Heart right ventricle (tissue), 16 donors: ENCODE measurements around the gene PAGE4. TPM values are rescaled to one million over a fixed set of nuclear protein-coding genes. Genes with fewer than 3 reads are reported as not detected.

ENCODE experiments used
- ATAC-seq, 8 donors: fragments of 200-7000 bp; cut with Tn5 transposase; one replicate each; pipeline ENCODE4 v1.9.1; 2020; ENCODE audit warnings: mild to moderate bottlenecking in 8 of 8, moderate library complexity in 8 of 8, moderate number of reproducible peaks in 1 of 8
- DNase-seq, 2 donors: peaks; one replicate each; pipeline ENCODE4 v3.0.0-alpha.2; 2020
- H3K27ac ChIP-seq, 10 donors: fragments of 200-600 bp; sonication (generic) in 2 of 10; one replicate each; pipeline versions ENCODE4 v1.5.0 to v1.8.0; 2020 to 2022; ENCODE audit warnings: mild to moderate bottlenecking in 3 of 10
- H3K27me3 ChIP-seq, 7 donors: fragments of 200-600 bp; one replicate each; pipeline ENCODE4 v1.8.0; 2021 to 2022; ENCODE audit warnings: mild to moderate bottlenecking in 2 of 7
- H3K36me3 ChIP-seq, 9 donors: fragments of 200-600 bp; sonication (generic) in 1 of 9; one replicate each; pipeline versions ENCODE4 v1.5.0 to v1.8.0; 2020 to 2022; ENCODE audit warnings: mild to moderate bottlenecking in 2 of 9
- H3K4me1 ChIP-seq, 9 donors: fragments of 200-600 bp; sonication (generic) in 1 of 9; one replicate each; pipeline versions ENCODE4 v1.5.0 to v1.8.0; 2020 to 2022; ENCODE audit warnings: mild to moderate bottlenecking in 4 of 9
- H3K4me3 ChIP-seq, 10 donors: fragments of 200-600 bp; sonication (generic) in 2 of 10; one replicate each; pipeline versions ENCODE4 v1.5.0 to v1.8.0; 2020 to 2022; ENCODE audit warnings: mild to moderate bottlenecking in 7 of 10, moderate library complexity in 2 of 10
- H3K9me3 ChIP-seq, 11 donors: fragments of 200-600 bp in 10 of 11; sonication (generic) in 2 of 11; one replicate each; pipeline versions ENCODE4 v1.5.0 to v1.8.0; 2013 to 2022; ENCODE audit warnings: mild to moderate bottlenecking in 2 of 11, control low read depth in 1 of 11, moderate library complexity in 1 of 11
- WGBS, 2 donors: extraction: QIAGEN DNeasy Blood & Tissue Kit; methylation state at CpG; one replicate each; pipeline ENCODE4 v1.1.7; 2013; ENCODE audit warnings: inconsistent platforms in 1 of 2; 5-methylcytosine and 5-hydroxymethylcytosine counted together
- intact Hi-C, 10 donors: fragments of 100-400 bp; cut with DNase I; formaldehyde crosslinking; loops; one replicate each; pipeline versions ENCODE4 v1.11.1 to v1.14.2; 2022
- polyA plus RNA-seq, 2 donors: library from polyadenylated mRNA; stranded (reverse); fragments of 200-250 nt; gene quantifications; one replicate each; pipeline ENCODE4 v1.2.3, GENCODE V29; 2013
- total RNA-seq, 10 donors: library from RNA; stranded (reverse); fragmentation: NEBNext Ultra II Directional in 3 of 10; extraction: Animal tissue kit (Norgen Biotek cat#: 25700) in 3 of 10; gene quantifications; one replicate each; pipeline versions ENCODE4 v1.2.1 to v1.2.4, GENCODE V29; 2021 to 2023
- TF ChIP-seq, protein P1 (sequence below), 9 donors: fragments of 200-600 bp; sonication (generic) in 2 of 9; IDR thresholded peaks; one replicate each; pipeline versions ENCODE4 v1.5.0 to v1.8.0; 2021 to 2022; ENCODE audit warnings: antibody characterized with exemption in 9 of 9, mild to moderate bottlenecking in 5 of 9, moderate library complexity in 1 of 9
- donor health status: Arrhythmogenic right ventricular cardiomyopathy.
- donor health status: ischemic (EF 13 %, LVEDD 7.1; RV severe dilation, severe dysfunction).
- donor health status: healthy with polysubstance abuse.
- donor health status: DM: no; HTN: yes; CAD: no.
- donor health status: DM: no; HTN: no; CAD: no.
- donor health status: ischemic (EF 25% LVEDD 6.9; RV normal size, moderate dysfunction).
- donor health status: ischemic (EF 25% LVEDD 5.7; RV mildly dilated, moderate dysfunction).
- donor health status: healthy.
- donor health status: DM: yes; HTN: yes; CAD: no.
- donor health status: Ischemic cardiomyopathy.
- donor health status: ischemic (EF 35%, LVEDD 5.7; RV mildly dilated, moderate dysfunction).
- donor health status: nonischemic (EF 11% LVEDD 7.7; RV severe dilation, severe dysfunction).
- donor health status: DM: yes; HTN: yes; CAD: no.
- donor health status: PGD.
- donor health status: ischemic (EF 29% LVEDD 5.4; RV normal size, mild dysfunction).
- donor health status: nonischemic (EF 23%, LVEDD 6.1; RV moderate dilation, normal function).

PAGE4 gene
- total and polyA plus RNA-seq, 12 donors: not detected

DNA sequence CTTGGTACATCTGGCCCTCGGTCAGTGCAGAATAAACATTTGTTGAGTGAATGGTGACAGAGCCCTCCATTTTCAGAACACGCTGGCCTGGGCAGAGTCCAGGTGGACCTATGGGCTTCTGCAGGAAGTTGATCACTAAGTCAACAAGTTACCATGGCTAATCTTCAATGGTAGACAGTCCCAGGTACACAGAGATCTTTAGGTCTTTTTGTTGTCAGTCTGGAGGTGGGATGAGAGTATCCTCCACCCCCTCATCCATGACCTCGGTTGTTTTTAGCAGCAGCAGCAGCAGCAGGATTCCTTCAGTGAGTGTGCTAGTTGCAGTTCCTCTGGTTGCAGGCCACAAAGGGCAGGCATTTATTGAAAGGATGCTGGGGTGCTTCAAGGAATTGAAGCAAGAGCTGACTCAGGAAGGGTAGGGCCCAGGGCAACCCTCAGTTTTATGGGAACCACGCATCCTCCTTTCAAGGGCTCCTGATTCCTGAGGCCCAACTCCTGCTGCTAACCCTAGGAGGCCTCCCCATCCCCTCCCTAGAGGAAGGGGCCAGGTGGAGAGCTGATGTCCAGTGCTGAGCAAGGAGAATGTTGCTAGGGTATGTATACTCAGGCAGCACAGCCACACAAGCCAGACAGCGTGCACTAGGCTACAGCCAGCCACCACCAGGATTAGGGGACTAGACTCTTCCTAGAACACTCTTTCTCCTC lies 48.4 kb downstream of the PAGE4 start:
- TF ChIP-seq, protein P1, sequence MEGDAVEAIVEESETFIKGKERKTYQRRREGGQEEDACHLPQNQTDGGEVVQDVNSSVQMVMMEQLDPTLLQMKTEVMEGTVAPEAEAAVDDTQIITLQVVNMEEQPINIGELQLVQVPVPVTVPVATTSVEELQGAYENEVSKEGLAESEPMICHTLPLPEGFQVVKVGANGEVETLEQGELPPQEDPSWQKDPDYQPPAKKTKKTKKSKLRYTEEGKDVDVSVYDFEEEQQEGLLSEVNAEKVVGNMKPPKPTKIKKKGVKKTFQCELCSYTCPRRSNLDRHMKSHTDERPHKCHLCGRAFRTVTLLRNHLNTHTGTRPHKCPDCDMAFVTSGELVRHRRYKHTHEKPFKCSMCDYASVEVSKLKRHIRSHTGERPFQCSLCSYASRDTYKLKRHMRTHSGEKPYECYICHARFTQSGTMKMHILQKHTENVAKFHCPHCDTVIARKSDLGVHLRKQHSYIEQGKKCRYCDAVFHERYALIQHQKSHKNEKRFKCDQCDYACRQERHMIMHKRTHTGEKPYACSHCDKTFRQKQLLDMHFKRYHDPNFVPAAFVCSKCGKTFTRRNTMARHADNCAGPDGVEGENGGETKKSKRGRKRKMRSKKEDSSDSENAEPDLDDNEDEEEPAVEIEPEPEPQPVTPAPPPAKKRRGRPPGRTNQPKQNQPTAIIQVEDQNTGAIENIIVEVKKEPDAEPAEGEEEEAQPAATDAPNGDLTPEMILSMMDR (IDR thresholded peaks at IDR 0.05): no peak
- DNase-seq: no peak
- 74 to 80% methylated on average over 5 of the region's 5 CpGs for WGBS, 2 donors
- Histone ChIP-seq H3K27ac (peak overlapping the region in 5 of 10 donors; percentile 73 to 90 (median 86)), H3K4me1 (peaks cover 0 to 36% (median 5%) of the 10 kb centered on the region in 9 donors), H3K4me3 (no peak overlapping the region), H3K9me3 (no peaks in the 10 kb centered on the region), H3K27me3 (peaks cover 0 to 8% (median 0%) of the 10 kb centered on the region in 7 donors), H3K36me3 (no peaks in the 10 kb centered on the region)
- intact Hi-C loops: loop anchor here in 2 of 10 donors (2.0 to 5.0 kb wide), 2 partner anchors 37 to 40 kb away; no protein-coding TSS in a partner anchor
- ATAC-seq: no peak

- H3K36me3 ChIP-seq: no peaks in the 10 kb centered on the region
- ATAC-seq: peak in 7 of 8 donors; percentile 6 to 59 (median 42)
- 7 to 22% methylated on average over 20 to 28 of the region's 28 CpGs for WGBS, 2 donors
- peak in 1 of 2 donors; percentile 8 for DNase-seq
- H3K9me3 ChIP-seq: no peaks in the 10 kb centered on the region
- peak overlapping the region; percentile 43 to 90 (median 82) for H3K27ac ChIP-seq
- intact Hi-C loops: loop anchor here in 1 of 10 donors (5.0 kb wide), 1 partner anchor 39 kb away; no protein-coding TSS in a partner anchor
- H3K27me3 ChIP-seq: peaks cover 0 to 6% (median 0%) of the 10 kb centered on the region in 7 donors
- TF ChIP-seq, protein P1 (IDR thresholded peaks at IDR 0.05): no peak
- H3K4me3 ChIP-seq: peak overlapping the region; percentile 41 to 75 (median 64)
- H3K4me1 ChIP-seq: peaks cover 0 to 36% (median 5%) of the 10 kb centered on the region in 9 donors
Measured at GRCh38 chrX:49878128-49878833, 49.2 kb downstream of the PAGE4 start.

DNA sequence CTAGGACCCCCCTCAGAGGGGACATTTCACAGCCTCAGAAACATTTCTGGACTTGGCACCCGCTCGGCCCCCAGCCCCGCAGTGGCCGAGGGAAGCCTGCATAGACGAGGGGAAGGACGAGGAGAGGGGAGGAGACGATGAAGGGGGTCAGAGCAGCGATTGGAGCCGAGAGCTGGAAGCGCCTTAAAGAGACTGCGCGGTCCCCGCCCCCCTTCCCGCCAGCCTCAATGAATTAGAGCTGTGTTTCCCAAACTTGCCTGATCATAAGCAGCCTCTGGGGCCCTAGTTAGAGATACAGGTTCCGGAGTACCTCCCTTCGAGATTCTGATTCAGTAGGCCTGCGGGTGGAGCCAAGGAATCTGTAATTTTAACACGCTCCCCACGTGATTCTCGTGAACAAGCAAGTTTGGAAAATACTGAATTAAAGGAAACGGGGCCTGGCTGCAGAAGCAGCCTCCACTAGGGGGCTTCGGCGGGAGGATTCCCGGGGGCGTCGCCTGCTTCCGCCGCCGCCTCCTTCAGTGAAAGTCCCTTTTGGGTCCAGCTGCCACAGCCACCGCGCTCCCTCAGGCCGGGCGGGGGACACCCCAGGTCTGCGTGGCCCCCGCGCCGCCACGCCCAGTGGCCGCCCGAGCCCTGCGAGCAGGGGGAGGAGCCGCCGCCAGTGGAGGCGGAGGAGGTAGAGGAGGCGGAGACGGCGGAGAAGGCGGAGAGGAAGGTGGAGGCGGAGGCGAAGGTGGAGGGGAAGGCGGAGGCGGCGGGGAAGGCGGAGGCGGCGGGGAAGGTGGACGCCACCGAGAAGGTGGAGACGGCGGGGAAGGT lies 49.9 kb downstream of the PAGE4 start, which contains the start of gene USP27X:
Gene USP27X, plus strand, starts transcription at position 651 of the 822 bp plus-strand sequence. CDS start 824 bp downstream, outside the sequence.
- no peaks in the 10 kb centered on the region for H3K36me3 ChIP-seq
- H3K4me3 ChIP-seq: peak within 1 kb of the TSS; percentile 41 to 75 (median 64)
- DNase-seq (peak; percentile 71 to 78), ATAC-seq (peak; percentile 91 to 96 (median 94))
- 0 to 1% methylated on average over 23 to 57 of the region's 60 CpGs for WGBS, 2 donors
- H3K9me3 ChIP-seq: no peaks in the 10 kb centered on the region
- H3K27ac ChIP-seq: peak within 1 kb of the TSS; percentile 43 to 90 (median 82)
- TF ChIP-seq, protein P1 (IDR thresholded peaks at IDR 0.05): peak; percentile 13 to 70 (median 48)
- H3K4me1 ChIP-seq: peaks cover 0 to 36% (median 5%) of the 10 kb centered on the region in 9 donors
- H3K27me3 ChIP-seq: peaks cover 0 to 6% (median 0%) of the 10 kb centered on the region in 7 donors
- intact Hi-C loops: loop anchor here in 1 of 10 donors (5.0 kb wide), 1 partner anchor 38 kb away; no protein-coding TSS in a partner anchor
